GM12891 (cell line): ENCODE data around the gene RHPN2.

ENCODE experiments used
- POLR2A ChIP-seq: IDR thresholded peaks from 2 replicates; pipeline ENCODE4 v1.6.1; 2011; ENCODE audit warnings: low read depth, low read length, control low read depth
- POLR2AphosphoS5 ChIP-seq: IDR thresholded peaks from 2 replicates; pipeline ENCODE4 v1.6.1; 2011; ENCODE audit warnings: low read depth, low read length, control low read depth
- TAF1 ChIP-seq: IDR thresholded peaks from 2 replicates; pipeline ENCODE4 v1.6.1; 2011; ENCODE audit warnings: low read depth, low read length, control low read depth

DNA sequence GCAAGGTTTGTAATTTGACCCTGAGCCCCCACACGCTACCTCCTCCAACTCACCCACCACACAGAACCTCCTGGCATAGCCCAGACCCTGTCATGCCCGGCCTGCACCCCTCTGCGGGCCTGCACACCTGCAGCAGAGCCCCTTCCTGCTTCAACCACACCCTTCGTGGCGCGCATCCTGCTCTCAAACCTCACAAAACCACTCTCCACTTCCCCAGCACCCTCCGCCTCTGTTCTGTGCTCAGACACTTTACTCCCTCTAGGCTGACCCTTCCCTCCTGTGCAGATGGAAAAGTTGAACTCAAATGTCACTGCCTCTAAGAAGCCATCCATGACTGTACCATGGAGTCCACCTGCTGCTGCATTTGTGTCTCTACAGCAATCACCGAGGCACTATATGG, 64.2 kb downstream of the RHPN2 start:
- TF ChIP-seq POLR2A (no peak), TAF1 (no peak), POLR2AphosphoS5 (no peak)
